OCI-LY7 (cell line): ENCODE measurements around the gene AP1G2.

Experiments used
- EZH2phosphoT487 ChIP-seq: fragments of 200-600 bp; sonication (generic); IDR thresholded peaks from 2 replicates; pipeline ENCODE4 v1.6.1; 2018; ENCODE audit warnings: low read depth, borderline replicate concordance, mild to moderate bottlenecking, mixed run types, antibody characterized with exemption, low read length, moderate library complexity, mixed read lengths
- TF ChIP-seq, protein P1 (sequence below): fragments of 200-600 bp; sonication (generic); conservative IDR thresholded peaks from 2 replicates; pipeline ENCODE4 v1.5.1; 2014; ENCODE audit warnings: mild to moderate bottlenecking, antibody characterized with exemption, low read length, moderate library complexity, mixed read lengths

DNA sequence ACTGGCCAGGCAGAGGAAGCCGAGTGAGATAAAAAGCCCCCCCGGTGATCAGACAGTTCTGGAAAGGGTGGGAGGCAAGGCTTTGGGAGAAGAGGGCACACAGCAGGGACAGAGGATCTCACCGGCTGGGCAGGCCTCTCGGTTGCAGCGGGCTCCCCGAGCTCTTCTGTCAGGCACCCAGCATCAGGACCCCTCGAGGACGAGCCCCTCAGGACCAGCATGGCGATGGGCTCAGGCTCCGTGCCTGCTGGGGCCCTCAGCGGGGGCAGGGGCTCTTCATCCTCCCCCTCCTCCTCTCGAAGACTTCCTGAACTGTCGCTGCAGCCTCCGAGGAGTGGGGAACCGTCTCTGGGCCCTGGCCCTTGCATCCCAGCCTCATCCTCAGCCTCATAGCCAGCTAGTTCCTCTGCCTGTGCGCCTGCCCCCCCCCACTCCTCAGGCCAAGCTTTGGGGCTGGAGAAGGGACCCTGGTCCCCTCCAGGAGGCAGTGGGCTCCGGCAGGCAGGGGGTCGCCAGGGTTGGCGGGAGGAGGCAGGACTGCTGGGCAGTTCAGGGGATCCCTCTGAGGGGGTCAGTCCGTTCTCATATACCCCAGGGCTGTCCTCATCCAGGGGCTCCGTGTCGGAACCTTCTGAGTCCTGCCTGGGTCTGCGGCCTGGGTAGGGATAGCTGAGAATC lies 3.4 kb upstream of the AP1G2 start:
- TF ChIP-seq, protein P1, sequence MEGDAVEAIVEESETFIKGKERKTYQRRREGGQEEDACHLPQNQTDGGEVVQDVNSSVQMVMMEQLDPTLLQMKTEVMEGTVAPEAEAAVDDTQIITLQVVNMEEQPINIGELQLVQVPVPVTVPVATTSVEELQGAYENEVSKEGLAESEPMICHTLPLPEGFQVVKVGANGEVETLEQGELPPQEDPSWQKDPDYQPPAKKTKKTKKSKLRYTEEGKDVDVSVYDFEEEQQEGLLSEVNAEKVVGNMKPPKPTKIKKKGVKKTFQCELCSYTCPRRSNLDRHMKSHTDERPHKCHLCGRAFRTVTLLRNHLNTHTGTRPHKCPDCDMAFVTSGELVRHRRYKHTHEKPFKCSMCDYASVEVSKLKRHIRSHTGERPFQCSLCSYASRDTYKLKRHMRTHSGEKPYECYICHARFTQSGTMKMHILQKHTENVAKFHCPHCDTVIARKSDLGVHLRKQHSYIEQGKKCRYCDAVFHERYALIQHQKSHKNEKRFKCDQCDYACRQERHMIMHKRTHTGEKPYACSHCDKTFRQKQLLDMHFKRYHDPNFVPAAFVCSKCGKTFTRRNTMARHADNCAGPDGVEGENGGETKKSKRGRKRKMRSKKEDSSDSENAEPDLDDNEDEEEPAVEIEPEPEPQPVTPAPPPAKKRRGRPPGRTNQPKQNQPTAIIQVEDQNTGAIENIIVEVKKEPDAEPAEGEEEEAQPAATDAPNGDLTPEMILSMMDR, result no peak
- TF ChIP-seq EZH2phosphoT487, result no peak
